Neural cell (in vitro differentiated cells): Measurements from ENCODE around the gene RNF113B.

ENCODE experiments used
- EP300 ChIP-seq: fragments of 450-650 bp; conservative IDR thresholded peaks from 2 replicates; pipeline ENCODE4 v1.6.1; 2014; ENCODE audit warnings: antibody characterized with exemption, mild to moderate bottlenecking, moderate library complexity; ENCODE audit not compliant: poor library complexity, severe bottlenecking
- EZH2 ChIP-seq: fragments of 200-600, 300-800 bp; shearing (Covaris generic), sonication (generic); IDR thresholded peaks from 2 replicates; pipeline ENCODE4 v1.6.1; 2014; ENCODE audit warnings: antibody characterized with exemption, low read length, borderline replicate concordance, mild to moderate bottlenecking; ENCODE audit not compliant: insufficient read depth, poor library complexity, severe bottlenecking
- RAD21 ChIP-seq: fragments of 450-650 bp; conservative IDR thresholded peaks from 2 replicates; pipeline ENCODE4 v1.6.1; 2014; ENCODE audit warnings: antibody characterized with exemption, mild to moderate bottlenecking, moderate library complexity
- TAF1 ChIP-seq: IDR thresholded peaks from 2 replicates; pipeline ENCODE4 v1.6.1; 2012; ENCODE audit warnings: low read depth
- TF ChIP-seq, protein P1 (sequence below): fragments of 450-650 bp; IDR thresholded peaks from 2 replicates; pipeline ENCODE4 v1.5.1; 2014; ENCODE audit warnings: antibody characterized with exemption, mild to moderate bottlenecking, moderate library complexity; ENCODE audit not compliant: poor library complexity, severe bottlenecking

DNA sequence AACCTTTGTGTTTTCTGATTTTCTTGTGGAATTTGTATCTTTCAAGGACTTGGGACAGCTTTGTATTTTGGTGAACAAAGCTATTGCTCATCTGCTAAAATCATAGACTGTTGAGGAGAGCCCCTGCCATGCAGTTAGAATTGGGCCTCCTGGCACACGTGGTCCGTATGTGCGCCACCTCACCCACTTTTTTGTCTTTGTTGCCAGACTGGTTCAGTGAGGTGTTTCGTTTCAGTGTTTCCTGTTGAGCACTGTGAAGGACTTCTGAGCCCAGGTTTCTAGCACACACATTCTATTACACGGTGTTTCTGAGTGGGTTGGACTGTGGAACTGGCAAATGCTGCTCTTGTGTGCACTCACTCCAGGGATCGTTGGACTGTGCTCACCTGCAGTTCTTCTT is 37.6 kb upstream of the RNF113B start:
- TF ChIP-seq, protein P1, sequence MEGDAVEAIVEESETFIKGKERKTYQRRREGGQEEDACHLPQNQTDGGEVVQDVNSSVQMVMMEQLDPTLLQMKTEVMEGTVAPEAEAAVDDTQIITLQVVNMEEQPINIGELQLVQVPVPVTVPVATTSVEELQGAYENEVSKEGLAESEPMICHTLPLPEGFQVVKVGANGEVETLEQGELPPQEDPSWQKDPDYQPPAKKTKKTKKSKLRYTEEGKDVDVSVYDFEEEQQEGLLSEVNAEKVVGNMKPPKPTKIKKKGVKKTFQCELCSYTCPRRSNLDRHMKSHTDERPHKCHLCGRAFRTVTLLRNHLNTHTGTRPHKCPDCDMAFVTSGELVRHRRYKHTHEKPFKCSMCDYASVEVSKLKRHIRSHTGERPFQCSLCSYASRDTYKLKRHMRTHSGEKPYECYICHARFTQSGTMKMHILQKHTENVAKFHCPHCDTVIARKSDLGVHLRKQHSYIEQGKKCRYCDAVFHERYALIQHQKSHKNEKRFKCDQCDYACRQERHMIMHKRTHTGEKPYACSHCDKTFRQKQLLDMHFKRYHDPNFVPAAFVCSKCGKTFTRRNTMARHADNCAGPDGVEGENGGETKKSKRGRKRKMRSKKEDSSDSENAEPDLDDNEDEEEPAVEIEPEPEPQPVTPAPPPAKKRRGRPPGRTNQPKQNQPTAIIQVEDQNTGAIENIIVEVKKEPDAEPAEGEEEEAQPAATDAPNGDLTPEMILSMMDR = no peak
- TF ChIP-seq EZH2 (no peak), TAF1 (no peak), EP300 (no peak), RAD21 (no peak)
